WTC11 (cell line): Measurements from ENCODE around the gene OTOA.
"Not testable (repeated sequence)": the region's sequence is repeated elsewhere in the genome, so short reads cannot be mapped to it uniquely, and the experiment has no call there.

Source experiments
- TF ChIP-seq, protein P1 (sequence below): fragments of 200-600 bp; IDR thresholded peaks from 2 replicates; pipeline ENCODE4 v1.8.0; 2022; ENCODE audit warnings: antibody characterized with exemption
- TF ChIP-seq, protein P2 (sequence below): sonication (generic); formaldehyde crosslinking; IDR thresholded peaks from 2 replicates; pipeline ENCODE4 v1.8.0; 2022; ENCODE audit warnings: mild to moderate bottlenecking, missing genetic modification reagents
- TF ChIP-seq, protein P3 (sequence below): sonication (generic); formaldehyde crosslinking; IDR thresholded peaks from 2 replicates; pipeline ENCODE4 v1.8.1; 2023; ENCODE audit warnings: mild to moderate bottlenecking, missing genetic modification reagents, borderline replicate concordance
- TF ChIP-seq, protein P4 (sequence below): sonication (generic); formaldehyde crosslinking; IDR thresholded peaks from 2 replicates; pipeline ENCODE4 v1.8.0; 2023; ENCODE audit warnings: mild to moderate bottlenecking, missing genetic modification reagents

DNA sequence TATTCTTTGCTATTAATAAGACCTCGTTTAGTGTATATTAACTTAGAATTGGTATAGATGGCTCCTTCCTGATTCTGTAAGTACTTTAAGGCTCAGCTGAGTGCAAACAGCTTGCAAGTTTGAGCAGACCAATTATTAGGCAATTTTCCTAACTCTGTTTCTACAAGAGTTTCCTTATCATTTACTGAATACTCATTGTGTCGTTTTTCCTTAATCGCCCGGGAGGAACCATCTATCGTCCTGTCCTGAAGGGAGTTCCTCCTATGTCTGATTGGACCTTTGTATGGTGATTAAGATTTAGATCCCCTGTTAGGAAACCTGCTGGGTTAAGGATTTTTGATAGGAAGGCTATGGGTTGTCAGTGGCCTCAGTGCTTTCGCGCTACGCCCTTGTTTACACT lies 32.4 kb upstream of the OTOA start:
- TF ChIP-seq, protein P1, sequence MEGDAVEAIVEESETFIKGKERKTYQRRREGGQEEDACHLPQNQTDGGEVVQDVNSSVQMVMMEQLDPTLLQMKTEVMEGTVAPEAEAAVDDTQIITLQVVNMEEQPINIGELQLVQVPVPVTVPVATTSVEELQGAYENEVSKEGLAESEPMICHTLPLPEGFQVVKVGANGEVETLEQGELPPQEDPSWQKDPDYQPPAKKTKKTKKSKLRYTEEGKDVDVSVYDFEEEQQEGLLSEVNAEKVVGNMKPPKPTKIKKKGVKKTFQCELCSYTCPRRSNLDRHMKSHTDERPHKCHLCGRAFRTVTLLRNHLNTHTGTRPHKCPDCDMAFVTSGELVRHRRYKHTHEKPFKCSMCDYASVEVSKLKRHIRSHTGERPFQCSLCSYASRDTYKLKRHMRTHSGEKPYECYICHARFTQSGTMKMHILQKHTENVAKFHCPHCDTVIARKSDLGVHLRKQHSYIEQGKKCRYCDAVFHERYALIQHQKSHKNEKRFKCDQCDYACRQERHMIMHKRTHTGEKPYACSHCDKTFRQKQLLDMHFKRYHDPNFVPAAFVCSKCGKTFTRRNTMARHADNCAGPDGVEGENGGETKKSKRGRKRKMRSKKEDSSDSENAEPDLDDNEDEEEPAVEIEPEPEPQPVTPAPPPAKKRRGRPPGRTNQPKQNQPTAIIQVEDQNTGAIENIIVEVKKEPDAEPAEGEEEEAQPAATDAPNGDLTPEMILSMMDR: not testable (repeated sequence)
- TF ChIP-seq, protein P2, sequence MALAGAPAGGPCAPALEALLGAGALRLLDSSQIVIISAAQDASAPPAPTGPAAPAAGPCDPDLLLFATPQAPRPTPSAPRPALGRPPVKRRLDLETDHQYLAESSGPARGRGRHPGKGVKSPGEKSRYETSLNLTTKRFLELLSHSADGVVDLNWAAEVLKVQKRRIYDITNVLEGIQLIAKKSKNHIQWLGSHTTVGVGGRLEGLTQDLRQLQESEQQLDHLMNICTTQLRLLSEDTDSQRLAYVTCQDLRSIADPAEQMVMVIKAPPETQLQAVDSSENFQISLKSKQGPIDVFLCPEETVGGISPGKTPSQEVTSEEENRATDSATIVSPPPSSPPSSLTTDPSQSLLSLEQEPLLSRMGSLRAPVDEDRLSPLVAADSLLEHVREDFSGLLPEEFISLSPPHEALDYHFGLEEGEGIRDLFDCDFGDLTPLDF (CRISPR knock-in tag): not testable (repeated sequence)
- TF ChIP-seq, protein P3, sequence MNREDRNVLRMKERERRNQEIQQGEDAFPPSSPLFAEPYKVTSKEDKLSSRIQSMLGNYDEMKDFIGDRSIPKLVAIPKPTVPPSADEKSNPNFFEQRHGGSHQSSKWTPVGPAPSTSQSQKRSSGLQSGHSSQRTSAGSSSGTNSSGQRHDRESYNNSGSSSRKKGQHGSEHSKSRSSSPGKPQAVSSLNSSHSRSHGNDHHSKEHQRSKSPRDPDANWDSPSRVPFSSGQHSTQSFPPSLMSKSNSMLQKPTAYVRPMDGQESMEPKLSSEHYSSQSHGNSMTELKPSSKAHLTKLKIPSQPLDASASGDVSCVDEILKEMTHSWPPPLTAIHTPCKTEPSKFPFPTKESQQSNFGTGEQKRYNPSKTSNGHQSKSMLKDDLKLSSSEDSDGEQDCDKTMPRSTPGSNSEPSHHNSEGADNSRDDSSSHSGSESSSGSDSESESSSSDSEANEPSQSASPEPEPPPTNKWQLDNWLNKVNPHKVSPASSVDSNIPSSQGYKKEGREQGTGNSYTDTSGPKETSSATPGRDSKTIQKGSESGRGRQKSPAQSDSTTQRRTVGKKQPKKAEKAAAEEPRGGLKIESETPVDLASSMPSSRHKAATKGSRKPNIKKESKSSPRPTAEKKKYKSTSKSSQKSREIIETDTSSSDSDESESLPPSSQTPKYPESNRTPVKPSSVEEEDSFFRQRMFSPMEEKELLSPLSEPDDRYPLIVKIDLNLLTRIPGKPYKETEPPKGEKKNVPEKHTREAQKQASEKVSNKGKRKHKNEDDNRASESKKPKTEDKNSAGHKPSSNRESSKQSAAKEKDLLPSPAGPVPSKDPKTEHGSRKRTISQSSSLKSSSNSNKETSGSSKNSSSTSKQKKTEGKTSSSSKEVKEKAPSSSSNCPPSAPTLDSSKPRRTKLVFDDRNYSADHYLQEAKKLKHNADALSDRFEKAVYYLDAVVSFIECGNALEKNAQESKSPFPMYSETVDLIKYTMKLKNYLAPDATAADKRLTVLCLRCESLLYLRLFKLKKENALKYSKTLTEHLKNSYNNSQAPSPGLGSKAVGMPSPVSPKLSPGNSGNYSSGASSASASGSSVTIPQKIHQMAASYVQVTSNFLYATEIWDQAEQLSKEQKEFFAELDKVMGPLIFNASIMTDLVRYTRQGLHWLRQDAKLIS (CRISPR knock-in tag): not testable (repeated sequence)
- TF ChIP-seq, protein P4, sequence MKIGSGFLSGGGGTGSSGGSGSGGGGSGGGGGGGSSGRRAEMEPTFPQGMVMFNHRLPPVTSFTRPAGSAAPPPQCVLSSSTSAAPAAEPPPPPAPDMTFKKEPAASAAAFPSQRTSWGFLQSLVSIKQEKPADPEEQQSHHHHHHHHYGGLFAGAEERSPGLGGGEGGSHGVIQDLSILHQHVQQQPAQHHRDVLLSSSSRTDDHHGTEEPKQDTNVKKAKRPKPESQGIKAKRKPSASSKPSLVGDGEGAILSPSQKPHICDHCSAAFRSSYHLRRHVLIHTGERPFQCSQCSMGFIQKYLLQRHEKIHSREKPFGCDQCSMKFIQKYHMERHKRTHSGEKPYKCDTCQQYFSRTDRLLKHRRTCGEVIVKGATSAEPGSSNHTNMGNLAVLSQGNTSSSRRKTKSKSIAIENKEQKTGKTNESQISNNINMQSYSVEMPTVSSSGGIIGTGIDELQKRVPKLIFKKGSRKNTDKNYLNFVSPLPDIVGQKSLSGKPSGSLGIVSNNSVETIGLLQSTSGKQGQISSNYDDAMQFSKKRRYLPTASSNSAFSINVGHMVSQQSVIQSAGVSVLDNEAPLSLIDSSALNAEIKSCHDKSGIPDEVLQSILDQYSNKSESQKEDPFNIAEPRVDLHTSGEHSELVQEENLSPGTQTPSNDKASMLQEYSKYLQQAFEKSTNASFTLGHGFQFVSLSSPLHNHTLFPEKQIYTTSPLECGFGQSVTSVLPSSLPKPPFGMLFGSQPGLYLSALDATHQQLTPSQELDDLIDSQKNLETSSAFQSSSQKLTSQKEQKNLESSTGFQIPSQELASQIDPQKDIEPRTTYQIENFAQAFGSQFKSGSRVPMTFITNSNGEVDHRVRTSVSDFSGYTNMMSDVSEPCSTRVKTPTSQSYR: not testable (repeated sequence)
